ENCODE results near the gene RALGAPA1.

- TF ChIP-seq, protein P1, sequence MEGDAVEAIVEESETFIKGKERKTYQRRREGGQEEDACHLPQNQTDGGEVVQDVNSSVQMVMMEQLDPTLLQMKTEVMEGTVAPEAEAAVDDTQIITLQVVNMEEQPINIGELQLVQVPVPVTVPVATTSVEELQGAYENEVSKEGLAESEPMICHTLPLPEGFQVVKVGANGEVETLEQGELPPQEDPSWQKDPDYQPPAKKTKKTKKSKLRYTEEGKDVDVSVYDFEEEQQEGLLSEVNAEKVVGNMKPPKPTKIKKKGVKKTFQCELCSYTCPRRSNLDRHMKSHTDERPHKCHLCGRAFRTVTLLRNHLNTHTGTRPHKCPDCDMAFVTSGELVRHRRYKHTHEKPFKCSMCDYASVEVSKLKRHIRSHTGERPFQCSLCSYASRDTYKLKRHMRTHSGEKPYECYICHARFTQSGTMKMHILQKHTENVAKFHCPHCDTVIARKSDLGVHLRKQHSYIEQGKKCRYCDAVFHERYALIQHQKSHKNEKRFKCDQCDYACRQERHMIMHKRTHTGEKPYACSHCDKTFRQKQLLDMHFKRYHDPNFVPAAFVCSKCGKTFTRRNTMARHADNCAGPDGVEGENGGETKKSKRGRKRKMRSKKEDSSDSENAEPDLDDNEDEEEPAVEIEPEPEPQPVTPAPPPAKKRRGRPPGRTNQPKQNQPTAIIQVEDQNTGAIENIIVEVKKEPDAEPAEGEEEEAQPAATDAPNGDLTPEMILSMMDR (conservative IDR thresholded peaks at IDR 0.05; ENCODE audit: low read depth in 2 of 2) = no peak
- TF ChIP-seq EZH2phosphoT487 (IDR thresholded peaks at IDR 0.05; ENCODE audit: unreplicated experiment) (no peak), POLR2AphosphoS5 (IDR thresholded peaks at IDR 0.05; ENCODE audit: low read depth) (no peak), EZH2 (IDR thresholded peaks at IDR 0.05; ENCODE audit: low read depth, unreplicated experiment) (no peak), ZNF114 (CRISPR knock-in tag; IDR thresholded peaks at IDR 0.05) (no peak)
- TF ChIP-seq, protein P2, sequence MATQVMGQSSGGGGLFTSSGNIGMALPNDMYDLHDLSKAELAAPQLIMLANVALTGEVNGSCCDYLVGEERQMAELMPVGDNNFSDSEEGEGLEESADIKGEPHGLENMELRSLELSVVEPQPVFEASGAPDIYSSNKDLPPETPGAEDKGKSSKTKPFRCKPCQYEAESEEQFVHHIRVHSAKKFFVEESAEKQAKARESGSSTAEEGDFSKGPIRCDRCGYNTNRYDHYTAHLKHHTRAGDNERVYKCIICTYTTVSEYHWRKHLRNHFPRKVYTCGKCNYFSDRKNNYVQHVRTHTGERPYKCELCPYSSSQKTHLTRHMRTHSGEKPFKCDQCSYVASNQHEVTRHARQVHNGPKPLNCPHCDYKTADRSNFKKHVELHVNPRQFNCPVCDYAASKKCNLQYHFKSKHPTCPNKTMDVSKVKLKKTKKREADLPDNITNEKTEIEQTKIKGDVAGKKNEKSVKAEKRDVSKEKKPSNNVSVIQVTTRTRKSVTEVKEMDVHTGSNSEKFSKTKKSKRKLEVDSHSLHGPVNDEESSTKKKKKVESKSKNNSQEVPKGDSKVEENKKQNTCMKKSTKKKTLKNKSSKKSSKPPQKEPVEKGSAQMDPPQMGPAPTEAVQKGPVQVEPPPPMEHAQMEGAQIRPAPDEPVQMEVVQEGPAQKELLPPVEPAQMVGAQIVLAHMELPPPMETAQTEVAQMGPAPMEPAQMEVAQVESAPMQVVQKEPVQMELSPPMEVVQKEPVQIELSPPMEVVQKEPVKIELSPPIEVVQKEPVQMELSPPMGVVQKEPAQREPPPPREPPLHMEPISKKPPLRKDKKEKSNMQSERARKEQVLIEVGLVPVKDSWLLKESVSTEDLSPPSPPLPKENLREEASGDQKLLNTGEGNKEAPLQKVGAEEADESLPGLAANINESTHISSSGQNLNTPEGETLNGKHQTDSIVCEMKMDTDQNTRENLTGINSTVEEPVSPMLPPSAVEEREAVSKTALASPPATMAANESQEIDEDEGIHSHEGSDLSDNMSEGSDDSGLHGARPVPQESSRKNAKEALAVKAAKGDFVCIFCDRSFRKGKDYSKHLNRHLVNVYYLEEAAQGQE (IDR thresholded peaks at IDR 0.05; ENCODE audit: unreplicated experiment) = no peak
These were observed 255.3 kb downstream of the RALGAPA1 start for GRCh38 chr14:35553808-35554207.

Measured in GM23338 (cell line).